Cardiac septum (tissue), 1 donor: ENCODE results near the gene DRC7. TPM values are rescaled to one million over a fixed set of nuclear protein-coding genes. Genes with fewer than 3 reads are reported as not detected.
"Not testable (repeated sequence)": the region's sequence is repeated elsewhere in the genome, so short reads cannot be mapped to it uniquely, and the experiment has no call there.

Source experiments
- DNase-seq: peaks from one replicate; pipeline ENCODE4 v3.0.0-alpha.2; 2020; ENCODE audit warnings: low spot score
- intact Hi-C: fragments of 100-400 bp; cut with DNase I; formaldehyde crosslinking; loops from one replicate; pipeline ENCODE4 v1.14.0; 2022
- microRNA-seq: library from miRNA; unstranded; fragments of <30 nt; microRNA quantifications from one replicate; pipeline ENCODE4 v1.2.0, GENCODE V29; 2020
- total RNA-seq: library from RNA; stranded (reverse); fragmentation: NEBNext Ultra II Directional; extraction: Animal tissue kit (Norgen Biotek cat#: 25700); gene quantifications from one replicate; pipeline ENCODE4 v1.2.1, GENCODE V29; 2021
- donor health status: DM: no; HTN: no; CAD: no.

The DRC7 gene
- total RNA-seq, 1 donor from 2014 or later = not detected

- intact Hi-C loops = no loop called here
- DNase-seq = no peak
These were observed 70.6 kb downstream of the DRC7 start for GRCh38 chr16:57765160-57765728.

GRCh38 chr16:57766714-57767348 is 72.2 kb downstream of the DRC7 start:
- no peak for DNase-seq
- intact Hi-C loops = no loop called here

- intact Hi-C loops = no loop called here
- no peak for DNase-seq
These were observed 75.0 kb downstream of the DRC7 start for GRCh38 chr16:57769541-57770145.

- intact Hi-C loops = no loop called here
- no peak for DNase-seq
These were observed 75.8 kb downstream of the DRC7 start for GRCh38 chr16:57770361-57770760.

- DNase-seq = no peak
- intact Hi-C loops = no loop called here
These were observed 76.7 kb downstream of the DRC7 start for GRCh38 chr16:57771141-57771785.

GRCh38 chr16:57773019-57773418 is 78.4 kb downstream of the DRC7 start:
- DNase-seq = no peak

GRCh38 chr16:57773655-57774295 is 79.2 kb downstream of the DRC7 start:
- no peak for DNase-seq
- intact Hi-C loops = no loop called here

More at GRCh38 chr16:57773019-57773418, 78.4 kb downstream of the DRC7 start:
- intact Hi-C loops = no loop called here

- DNase-seq = no peak
- intact Hi-C loops = no loop called here
These were observed 80.2 kb downstream of the DRC7 start for GRCh38 chr16:57774705-57775285.

GRCh38 chr16:57775661-57776469 is 81.3 kb downstream of the DRC7 start:
- intact Hi-C loops = no loop called here
- DNase-seq = no peak

- no peak for DNase-seq
- intact Hi-C loops = no loop called here
These were observed 84.1 kb downstream of the DRC7 start for GRCh38 chr16:57778658-57779057.

GRCh38 chr16:57779836-57780235 is 85.2 kb downstream of the DRC7 start:
- intact Hi-C loops, DNase-seq: not testable (repeated sequence)

- DNase-seq = no peak
- intact Hi-C loops = no loop called here
These were observed 86.7 kb downstream of the DRC7 start for GRCh38 chr16:57781349-57781740.

Small RNAs within 50 kb of the gene (microRNA-seq; reads per million reads assigned to microRNA genes)
- gene MIR6772 = not detected

Other genes starting within 250 kb of the DRC7 start
- gene CIAPIN1, start 247.4 kb upstream of the DRC7 start, total RNA-seq = 60.1 TPM
- 156 TPM for gene COQ9, start 247.3 kb upstream of the DRC7 start, total RNA-seq
- 46.9 TPM for gene POLR2C, start 232.1 kb upstream of the DRC7 start, total RNA-seq
- gene DOK4, start 208.3 kb upstream of the DRC7 start, total RNA-seq = 11.5 TPM
- 5.5 TPM for gene CCDC102A, start 158.2 kb upstream of the DRC7 start, total RNA-seq
- gene ADGRG5, start 152.2 kb upstream of the DRC7 start, total RNA-seq = 0.35 TPM
- 15.9 TPM for gene ADGRG1, start 66.2 kb upstream of the DRC7 start, total RNA-seq
- gene ADGRG3, start 26.5 kb upstream of the DRC7 start, total RNA-seq = 1.0 TPM
- 8.9 TPM for gene KATNB1, start 41.0 kb downstream of the DRC7 start, total RNA-seq
- gene KIFC3, start 107.7 kb downstream of the DRC7 start, total RNA-seq = 70.1 TPM